K562 (cell line): ENCODE measurements around the gene CBX4. TPM values are rescaled to one million over a fixed set of nuclear protein-coding genes. Genes with fewer than 3 reads are reported as not detected.

Source experiments
- CBFA2T3 ChIP-seq: fragments of 450-650 bp; IDR thresholded peaks from 2 replicates; pipeline ENCODE4 v1.6.1; 2017
- CCAR2 ChIP-seq: fragments of 200-400 bp; formaldehyde crosslinking; IDR thresholded peaks from 2 replicates; pipeline ENCODE4 v1.6.1; 2017; ENCODE audit warnings: mild to moderate bottlenecking, low read depth, low read length
- CEBPB ChIP-seq: fragments of 450-650 bp; IDR thresholded peaks from 2 replicates; pipeline ENCODE4 v1.6.1; 2016; ENCODE audit warnings: missing genetic modification characterization, missing compliant biosample characterization
- GATAD2A ChIP-seq: fragments of 450-650 bp; IDR thresholded peaks from 2 replicates; pipeline ENCODE4 v1.6.1; 2017
- KHSRP ChIP-seq: fragments of 450-650 bp; IDR thresholded peaks from 2 replicates; pipeline ENCODE4 v1.6.1; 2017
- MAFF ChIP-seq: IDR thresholded peaks from 2 replicates; pipeline ENCODE4 v1.6.1; 2012; ENCODE audit warnings: low read length, improper control_type of control experiment
- MBD2 ChIP-seq: sonication (generic); IDR thresholded peaks from 2 replicates; pipeline ENCODE4 v1.6.1; 2016; ENCODE audit warnings: low read depth, borderline replicate concordance
- SMARCA5 ChIP-seq: fragments of 450-650 bp; IDR thresholded peaks from 2 replicates; pipeline ENCODE4 v1.6.1; 2016
- TRIM24 ChIP-seq, 2 experiments: fragments of 450-650 bp; IDR thresholded peaks; 2 replicates each; pipeline ENCODE4 v1.6.1; 2016
- ZBTB8A ChIP-seq: fragments of 450-650 bp; IDR thresholded peaks from 2 replicates; pipeline ENCODE4 v1.6.1; 2018; ENCODE audit warnings: mild to moderate bottlenecking, moderate library complexity; ENCODE audit not compliant: partially characterized antibody
- ZNF134 ChIP-seq: fragments of 250-450 bp; sonication (Bioruptor Pico); conservative IDR thresholded peaks from 2 replicates; pipeline ENCODE4 v1.4.0; 2020
- ZNF146 ChIP-seq: IDR thresholded peaks from one replicate; pipeline ENCODE4 v1.6.1; 2018; ENCODE audit warnings: missing compliant biosample characterization; ENCODE audit not compliant: unreplicated experiment
- polyA plus RNA-seq, 8 experiments: library from polyadenylated mRNA; depleted of rRNA in 4 of 8; stranded (reverse) in 5 of 8; unstranded in 3 of 8; fragments of >200 nt; fragmentation: Nextera tagmentation in 2 of 8; fragmentation: Illumina TruSeq in 1 of 8; extraction: Ambion mirVana in 2 of 8; extraction: Trizol in 1 of 8; gene quantifications; 2 replicates each; pipeline versions ENCODE4 v1.2.1 to v1.2.3, GENCODE V29; 2011 to 2014; ENCODE audit warnings: inconsistent platforms in 1 of 8, missing spikeins in 1 of 8
- total RNA-seq, 7 experiments: library from RNA; depleted of rRNA in 6 of 7; stranded (reverse); fragments of >200 nt in 6 of 7; fragmentation: Illumina TruSeq in 2 of 7; extraction: Trizol in 2 of 7; gene quantifications; 2 replicates each; pipeline versions ENCODE4 v1.2.1 to v1.2.3, GENCODE V29; 2011 to 2021; ENCODE audit warnings: low replicate concordance in 1 of 7
- TF ChIP-seq, protein P1 (sequence below): fragments of 250-450 bp; sonication (Bioruptor Pico); IDR thresholded peaks from 2 replicates; pipeline ENCODE4 v1.8.0; 2022; ENCODE audit warnings: moderate library complexity, mild to moderate bottlenecking, inconsistent platforms
- TF ChIP-seq, protein P2 (sequence below): fragments of 450-650 bp; formaldehyde crosslinking; IDR thresholded peaks from 2 replicates; pipeline ENCODE4 v1.4.0; 2020; ENCODE audit warnings: mild to moderate bottlenecking, moderate library complexity
- TF ChIP-seq, protein P3 (sequence below): fragments of 200-600 bp; sonication (generic); IDR thresholded peaks from one replicate; pipeline ENCODE4 v1.6.1; 2012; ENCODE audit warnings: mild to moderate bottlenecking, low read depth, low read length, inconsistent platforms

CBX4 gene
- total and polyA plus RNA-seq, 9 of the 15 experiments (the other 6 are each of a cell fraction or from before 2014, with no cell fraction given) = 0.98 to 50.5 (median 10.0) TPM

DNA sequence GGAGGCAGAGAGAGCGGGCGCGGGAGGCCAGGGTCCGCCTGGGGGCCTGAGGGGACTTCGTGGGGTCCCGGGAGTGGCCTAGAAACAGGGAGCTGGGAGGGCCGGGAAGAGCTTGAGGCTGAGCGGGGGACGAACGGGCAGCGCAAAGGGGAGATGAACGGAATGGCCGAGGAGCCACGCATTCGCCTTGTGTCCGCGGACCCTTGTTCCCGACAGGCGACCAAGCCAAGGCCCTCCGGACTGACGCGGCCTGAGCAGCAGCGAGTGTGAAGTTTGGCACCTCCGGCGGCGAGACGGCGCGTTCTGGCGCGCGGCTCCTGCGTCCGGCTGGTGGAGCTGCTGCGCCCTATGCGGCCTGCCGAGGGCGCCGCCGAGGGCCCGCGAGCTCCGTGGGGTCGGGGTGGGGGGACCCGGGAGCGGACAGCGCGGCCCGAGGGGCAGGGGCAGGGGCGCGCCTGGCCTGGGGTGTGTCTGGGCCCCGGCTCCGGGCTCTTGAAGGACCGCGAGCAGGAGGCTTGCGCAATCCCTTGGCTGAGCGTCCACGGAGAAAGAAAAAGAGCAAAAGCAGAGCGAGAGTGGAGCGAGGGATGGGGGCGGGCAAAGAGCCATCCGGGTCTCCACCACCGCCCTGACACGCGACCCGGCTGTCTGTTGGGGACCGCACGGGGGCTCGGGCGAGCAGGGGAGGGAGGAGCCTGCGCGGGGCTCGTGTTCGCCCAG, 1.2 kb upstream of the CBX4 start (continued):
- TF ChIP-seq, protein P1, sequence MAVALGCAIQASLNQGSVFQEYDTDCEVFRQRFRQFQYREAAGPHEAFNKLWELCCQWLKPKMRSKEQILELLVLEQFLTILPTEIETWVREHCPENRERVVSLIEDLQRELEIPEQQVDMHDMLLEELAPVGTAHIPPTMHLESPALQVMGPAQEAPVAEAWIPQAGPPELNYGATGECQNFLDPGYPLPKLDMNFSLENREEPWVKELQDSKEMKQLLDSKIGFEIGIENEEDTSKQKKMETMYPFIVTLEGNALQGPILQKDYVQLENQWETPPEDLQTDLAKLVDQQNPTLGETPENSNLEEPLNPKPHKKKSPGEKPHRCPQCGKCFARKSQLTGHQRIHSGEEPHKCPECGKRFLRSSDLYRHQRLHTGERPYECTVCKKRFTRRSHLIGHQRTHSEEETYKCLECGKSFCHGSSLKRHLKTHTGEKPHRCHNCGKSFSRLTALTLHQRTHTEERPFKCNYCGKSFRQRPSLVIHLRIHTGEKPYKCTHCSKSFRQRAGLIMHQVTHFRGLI (CRISPR knock-in tag) = no peak
- TF ChIP-seq MBD2 (no peak), SMARCA5 (0 out of 2 replicates have a peak, but pooled peaks have one; percentile 38), KHSRP (no peak), ZNF146 (CRISPR knock-in tag) (no peak), MAFF (no peak), ZBTB8A (no peak), ZNF134 (no peak), CEBPB (tag) (peak; percentile 93), CBFA2T3 (no peak), TRIM24 (IDR thresholded peaks at IDR 0.05) (peak in 1 of 2 experiments; percentile 36; a peak in 1 of 4 replicates), GATAD2A (no peak), CCAR2 (no peak)
- TF ChIP-seq, protein P2, sequence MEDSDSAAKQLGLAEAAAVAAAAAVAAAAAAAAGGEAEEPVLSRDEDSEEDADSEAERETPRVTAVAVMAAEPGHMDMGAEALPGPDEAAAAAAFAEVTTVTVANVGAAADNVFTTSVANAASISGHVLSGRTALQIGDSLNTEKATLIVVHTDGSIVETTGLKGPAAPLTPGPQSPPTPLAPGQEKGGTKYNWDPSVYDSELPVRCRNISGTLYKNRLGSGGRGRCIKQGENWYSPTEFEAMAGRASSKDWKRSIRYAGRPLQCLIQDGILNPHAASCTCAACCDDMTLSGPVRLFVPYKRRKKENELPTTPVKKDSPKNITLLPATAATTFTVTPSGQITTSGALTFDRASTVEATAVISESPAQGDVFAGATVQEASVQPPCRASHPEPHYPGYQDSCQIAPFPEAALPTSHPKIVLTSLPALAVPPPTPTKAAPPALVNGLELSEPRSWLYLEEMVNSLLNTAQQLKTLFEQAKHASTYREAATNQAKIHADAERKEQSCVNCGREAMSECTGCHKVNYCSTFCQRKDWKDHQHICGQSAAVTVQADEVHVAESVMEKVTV (CRISPR knock-in tag) = no peak
- TF ChIP-seq, protein P3, sequence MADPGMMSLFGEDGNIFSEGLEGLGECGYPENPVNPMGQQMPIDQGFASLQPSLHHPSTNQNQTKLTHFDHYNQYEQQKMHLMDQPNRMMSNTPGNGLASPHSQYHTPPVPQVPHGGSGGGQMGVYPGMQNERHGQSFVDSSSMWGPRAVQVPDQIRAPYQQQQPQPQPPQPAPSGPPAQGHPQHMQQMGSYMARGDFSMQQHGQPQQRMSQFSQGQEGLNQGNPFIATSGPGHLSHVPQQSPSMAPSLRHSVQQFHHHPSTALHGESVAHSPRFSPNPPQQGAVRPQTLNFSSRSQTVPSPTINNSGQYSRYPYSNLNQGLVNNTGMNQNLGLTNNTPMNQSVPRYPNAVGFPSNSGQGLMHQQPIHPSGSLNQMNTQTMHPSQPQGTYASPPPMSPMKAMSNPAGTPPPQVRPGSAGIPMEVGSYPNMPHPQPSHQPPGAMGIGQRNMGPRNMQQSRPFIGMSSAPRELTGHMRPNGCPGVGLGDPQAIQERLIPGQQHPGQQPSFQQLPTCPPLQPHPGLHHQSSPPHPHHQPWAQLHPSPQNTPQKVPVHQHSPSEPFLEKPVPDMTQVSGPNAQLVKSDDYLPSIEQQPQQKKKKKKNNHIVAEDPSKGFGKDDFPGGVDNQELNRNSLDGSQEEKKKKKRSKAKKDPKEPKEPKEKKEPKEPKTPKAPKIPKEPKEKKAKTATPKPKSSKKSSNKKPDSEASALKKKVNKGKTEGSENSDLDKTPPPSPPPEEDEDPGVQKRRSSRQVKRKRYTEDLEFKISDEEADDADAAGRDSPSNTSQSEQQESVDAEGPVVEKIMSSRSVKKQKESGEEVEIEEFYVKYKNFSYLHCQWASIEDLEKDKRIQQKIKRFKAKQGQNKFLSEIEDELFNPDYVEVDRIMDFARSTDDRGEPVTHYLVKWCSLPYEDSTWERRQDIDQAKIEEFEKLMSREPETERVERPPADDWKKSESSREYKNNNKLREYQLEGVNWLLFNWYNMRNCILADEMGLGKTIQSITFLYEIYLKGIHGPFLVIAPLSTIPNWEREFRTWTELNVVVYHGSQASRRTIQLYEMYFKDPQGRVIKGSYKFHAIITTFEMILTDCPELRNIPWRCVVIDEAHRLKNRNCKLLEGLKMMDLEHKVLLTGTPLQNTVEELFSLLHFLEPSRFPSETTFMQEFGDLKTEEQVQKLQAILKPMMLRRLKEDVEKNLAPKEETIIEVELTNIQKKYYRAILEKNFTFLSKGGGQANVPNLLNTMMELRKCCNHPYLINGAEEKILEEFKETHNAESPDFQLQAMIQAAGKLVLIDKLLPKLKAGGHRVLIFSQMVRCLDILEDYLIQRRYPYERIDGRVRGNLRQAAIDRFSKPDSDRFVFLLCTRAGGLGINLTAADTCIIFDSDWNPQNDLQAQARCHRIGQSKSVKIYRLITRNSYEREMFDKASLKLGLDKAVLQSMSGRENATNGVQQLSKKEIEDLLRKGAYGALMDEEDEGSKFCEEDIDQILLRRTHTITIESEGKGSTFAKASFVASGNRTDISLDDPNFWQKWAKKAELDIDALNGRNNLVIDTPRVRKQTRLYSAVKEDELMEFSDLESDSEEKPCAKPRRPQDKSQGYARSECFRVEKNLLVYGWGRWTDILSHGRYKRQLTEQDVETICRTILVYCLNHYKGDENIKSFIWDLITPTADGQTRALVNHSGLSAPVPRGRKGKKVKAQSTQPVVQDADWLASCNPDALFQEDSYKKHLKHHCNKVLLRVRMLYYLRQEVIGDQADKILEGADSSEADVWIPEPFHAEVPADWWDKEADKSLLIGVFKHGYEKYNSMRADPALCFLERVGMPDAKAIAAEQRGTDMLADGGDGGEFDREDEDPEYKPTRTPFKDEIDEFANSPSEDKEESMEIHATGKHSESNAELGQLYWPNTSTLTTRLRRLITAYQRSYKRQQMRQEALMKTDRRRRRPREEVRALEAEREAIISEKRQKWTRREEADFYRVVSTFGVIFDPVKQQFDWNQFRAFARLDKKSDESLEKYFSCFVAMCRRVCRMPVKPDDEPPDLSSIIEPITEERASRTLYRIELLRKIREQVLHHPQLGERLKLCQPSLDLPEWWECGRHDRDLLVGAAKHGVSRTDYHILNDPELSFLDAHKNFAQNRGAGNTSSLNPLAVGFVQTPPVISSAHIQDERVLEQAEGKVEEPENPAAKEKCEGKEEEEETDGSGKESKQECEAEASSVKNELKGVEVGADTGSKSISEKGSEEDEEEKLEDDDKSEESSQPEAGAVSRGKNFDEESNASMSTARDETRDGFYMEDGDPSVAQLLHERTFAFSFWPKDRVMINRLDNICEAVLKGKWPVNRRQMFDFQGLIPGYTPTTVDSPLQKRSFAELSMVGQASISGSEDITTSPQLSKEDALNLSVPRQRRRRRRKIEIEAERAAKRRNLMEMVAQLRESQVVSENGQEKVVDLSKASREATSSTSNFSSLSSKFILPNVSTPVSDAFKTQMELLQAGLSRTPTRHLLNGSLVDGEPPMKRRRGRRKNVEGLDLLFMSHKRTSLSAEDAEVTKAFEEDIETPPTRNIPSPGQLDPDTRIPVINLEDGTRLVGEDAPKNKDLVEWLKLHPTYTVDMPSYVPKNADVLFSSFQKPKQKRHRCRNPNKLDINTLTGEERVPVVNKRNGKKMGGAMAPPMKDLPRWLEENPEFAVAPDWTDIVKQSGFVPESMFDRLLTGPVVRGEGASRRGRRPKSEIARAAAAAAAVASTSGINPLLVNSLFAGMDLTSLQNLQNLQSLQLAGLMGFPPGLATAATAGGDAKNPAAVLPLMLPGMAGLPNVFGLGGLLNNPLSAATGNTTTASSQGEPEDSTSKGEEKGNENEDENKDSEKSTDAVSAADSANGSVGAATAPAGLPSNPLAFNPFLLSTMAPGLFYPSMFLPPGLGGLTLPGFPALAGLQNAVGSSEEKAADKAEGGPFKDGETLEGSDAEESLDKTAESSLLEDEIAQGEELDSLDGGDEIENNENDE = no peak
